GM12875 (cell line): ENCODE results near the gene KRT79.
"Not testable (repeated sequence)": the region's sequence is repeated elsewhere in the genome, so short reads cannot be mapped to it uniquely, and the experiment has no call there.

ENCODE experiments used
- H3K4me3 ChIP-seq: one replicate; pipeline ENCODE4 v1.5.1; 2011; ENCODE audit warnings: low read depth, low read length, control low read depth
- CTCF ChIP-seq: IDR thresholded peaks from 2 replicates; pipeline ENCODE4 v1.5.1; 2011; ENCODE audit warnings: low read depth, mild to moderate bottlenecking, control low read depth, inconsistent platforms, low read length, moderate library complexity, borderline replicate concordance; ENCODE audit not compliant: insufficient read depth

Gene KRT79

GRCh38 chr12:52857500-52857899 is 23.4 kb upstream of the KRT79 start:
- no peak overlapping the region for H3K4me3 ChIP-seq
- TF ChIP-seq CTCF: no peak

- TF ChIP-seq CTCF: no peak
- no peak overlapping the region for H3K4me3 ChIP-seq
These were observed 22.7 kb upstream of the KRT79 start for GRCh38 chr12:52856787-52857186.

GRCh38 chr12:52856077-52856476 is 22.0 kb upstream of the KRT79 start:
- H3K4me3 ChIP-seq: not testable (repeated sequence)

GRCh38 chr12:52851787-52852186 is 17.7 kb upstream of the KRT79 start:
- no peak for TF ChIP-seq CTCF
- no peak overlapping the region for H3K4me3 ChIP-seq

GRCh38 chr12:52850681-52851080 is 16.6 kb upstream of the KRT79 start:
- TF ChIP-seq CTCF: no peak
- H3K4me3 ChIP-seq: no peak overlapping the region

- no peak for TF ChIP-seq CTCF
- H3K4me3 ChIP-seq: no peak overlapping the region
These were observed 15.4 kb upstream of the KRT79 start for GRCh38 chr12:52849511-52849910.

GRCh38 chr12:52848661-52849255 is 14.6 kb upstream of the KRT79 start, which contains the start of gene KRT78:
Gene KRT78 (minus strand): TSS chr12:52848994. CDS start chr12:52848930, 64 bp downstream.
- no peak within 1 kb of the TSS for H3K4me3 ChIP-seq
- no peak for TF ChIP-seq CTCF
